Nephron progenitor cell (in vitro differentiated cells): Measurements from ENCODE around the gene SLAMF8.

ENCODE experiments used
- DNase-seq: peaks from one replicate; pipeline ENCODE4 v3.0.0; 2021
- H3K27ac Mint-ChIP-seq: 2 replicates; pipeline ENCODE4 v1.8.0; 2021; ENCODE audit warnings: mild to moderate bottlenecking, moderate library complexity, mixed read lengths
- H3K27me3 Mint-ChIP-seq: 2 replicates; pipeline ENCODE4 v1.8.0; 2021; ENCODE audit warnings: mild to moderate bottlenecking, low read depth, mixed read lengths; ENCODE audit not compliant: poor library complexity
- H3K36me3 Mint-ChIP-seq: 2 replicates; pipeline ENCODE4 v1.8.0; 2021; ENCODE audit warnings: low read depth, mixed read lengths
- H3K4me1 Mint-ChIP-seq: 2 replicates; pipeline ENCODE4 v1.8.0; 2021; ENCODE audit warnings: mixed read lengths
- H3K4me3 Mint-ChIP-seq: 2 replicates; pipeline ENCODE4 v1.8.0; 2021; ENCODE audit warnings: mild to moderate bottlenecking, moderate library complexity, mixed read lengths
- H3K9me3 Mint-ChIP-seq: 2 replicates; pipeline ENCODE4 v1.8.0; 2021; ENCODE audit warnings: mild to moderate bottlenecking, moderate library complexity, mixed read lengths
- TF ChIP-seq, protein P1 (sequence below): fragments of 200-600 bp; sonication (generic); IDR thresholded peaks from 2 replicates; pipeline ENCODE4 v1.5.0; 2021; ENCODE audit warnings: antibody characterized with exemption

Gene SLAMF8

DNA sequence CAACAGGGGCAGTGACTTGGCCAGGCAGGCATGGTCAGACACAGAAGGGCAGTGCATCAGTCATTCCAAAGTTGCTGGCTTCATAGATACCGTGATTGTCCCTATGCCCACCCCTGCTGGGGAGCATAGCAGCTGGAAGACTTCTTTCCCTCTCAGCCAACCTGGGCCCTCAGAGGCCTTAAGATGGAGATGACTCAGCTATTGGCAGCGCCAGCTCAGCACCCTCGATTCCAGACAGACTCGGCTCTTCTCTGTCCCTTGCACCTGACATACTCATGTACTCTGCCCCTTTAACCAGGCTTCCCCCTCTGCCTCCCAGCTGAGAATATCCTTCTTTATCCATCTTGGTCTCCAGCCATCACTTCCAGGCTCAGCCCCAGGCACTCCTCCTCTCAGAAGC, 16.8 kb downstream of the SLAMF8 start:
- no peak overlapping the region for H3K27ac Mint-ChIP-seq
- TF ChIP-seq, protein P1, sequence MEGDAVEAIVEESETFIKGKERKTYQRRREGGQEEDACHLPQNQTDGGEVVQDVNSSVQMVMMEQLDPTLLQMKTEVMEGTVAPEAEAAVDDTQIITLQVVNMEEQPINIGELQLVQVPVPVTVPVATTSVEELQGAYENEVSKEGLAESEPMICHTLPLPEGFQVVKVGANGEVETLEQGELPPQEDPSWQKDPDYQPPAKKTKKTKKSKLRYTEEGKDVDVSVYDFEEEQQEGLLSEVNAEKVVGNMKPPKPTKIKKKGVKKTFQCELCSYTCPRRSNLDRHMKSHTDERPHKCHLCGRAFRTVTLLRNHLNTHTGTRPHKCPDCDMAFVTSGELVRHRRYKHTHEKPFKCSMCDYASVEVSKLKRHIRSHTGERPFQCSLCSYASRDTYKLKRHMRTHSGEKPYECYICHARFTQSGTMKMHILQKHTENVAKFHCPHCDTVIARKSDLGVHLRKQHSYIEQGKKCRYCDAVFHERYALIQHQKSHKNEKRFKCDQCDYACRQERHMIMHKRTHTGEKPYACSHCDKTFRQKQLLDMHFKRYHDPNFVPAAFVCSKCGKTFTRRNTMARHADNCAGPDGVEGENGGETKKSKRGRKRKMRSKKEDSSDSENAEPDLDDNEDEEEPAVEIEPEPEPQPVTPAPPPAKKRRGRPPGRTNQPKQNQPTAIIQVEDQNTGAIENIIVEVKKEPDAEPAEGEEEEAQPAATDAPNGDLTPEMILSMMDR: no peak
- peaks cover 15% of the 10 kb centered on the region for H3K4me1 Mint-ChIP-seq
- H3K4me3 Mint-ChIP-seq: no peak overlapping the region
- no peaks in the 10 kb centered on the region for H3K36me3 Mint-ChIP-seq
- H3K27me3 Mint-ChIP-seq: peaks cover 61% of the 10 kb centered on the region
- no peak for DNase-seq
- no peaks in the 10 kb centered on the region for H3K9me3 Mint-ChIP-seq

DNA sequence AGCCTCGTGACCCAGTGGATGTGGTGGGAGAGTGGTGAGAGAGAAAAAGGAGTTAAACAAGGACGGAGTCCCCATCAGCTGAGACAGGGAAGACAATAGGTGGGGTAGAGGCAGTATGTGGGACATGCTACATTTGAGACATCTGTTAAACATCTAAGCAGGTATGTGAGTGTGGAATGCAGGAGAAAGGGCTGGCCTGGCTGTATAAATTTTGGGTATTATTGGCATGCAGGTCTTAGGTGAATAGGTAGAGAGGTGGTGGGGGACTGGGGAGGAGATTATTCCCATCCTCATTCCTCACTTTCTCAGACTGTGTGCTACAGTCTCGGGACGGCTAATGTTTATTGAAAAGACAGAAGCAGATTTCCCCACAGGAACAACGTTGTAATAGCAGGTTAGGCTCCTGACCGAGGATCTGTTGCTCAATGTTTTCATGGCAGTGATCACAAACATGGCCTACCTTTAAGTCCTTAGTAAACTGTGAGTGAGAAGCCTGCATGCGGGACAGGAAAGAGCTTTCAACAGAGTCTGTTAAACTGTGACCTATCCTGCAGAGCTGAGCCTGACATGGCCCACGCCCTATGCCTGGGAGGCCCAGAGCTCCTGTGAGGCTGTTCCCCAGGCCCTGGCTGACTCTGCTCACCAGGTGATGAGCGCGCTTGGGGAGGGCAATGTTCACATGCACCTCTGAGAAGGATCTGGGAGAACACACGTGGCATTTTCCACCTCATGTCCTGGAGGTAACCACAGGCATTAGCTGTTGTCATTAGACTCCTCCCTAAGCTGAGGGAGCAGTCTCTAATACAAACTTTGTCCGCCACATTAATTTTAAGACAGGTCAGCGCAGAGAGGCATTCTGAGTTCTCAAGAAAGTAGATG, 19.3 kb downstream of the SLAMF8 start:
- no peak overlapping the region for H3K4me3 Mint-ChIP-seq
- no peak for DNase-seq
- H3K27ac Mint-ChIP-seq: no peak overlapping the region
- H3K4me1 Mint-ChIP-seq: peaks cover 15% of the 10 kb centered on the region
- H3K36me3 Mint-ChIP-seq: no peaks in the 10 kb centered on the region
- H3K27me3 Mint-ChIP-seq: peaks cover 69% of the 10 kb centered on the region
- TF ChIP-seq, protein P1: no peak
- no peaks in the 10 kb centered on the region for H3K9me3 Mint-ChIP-seq

DNA sequence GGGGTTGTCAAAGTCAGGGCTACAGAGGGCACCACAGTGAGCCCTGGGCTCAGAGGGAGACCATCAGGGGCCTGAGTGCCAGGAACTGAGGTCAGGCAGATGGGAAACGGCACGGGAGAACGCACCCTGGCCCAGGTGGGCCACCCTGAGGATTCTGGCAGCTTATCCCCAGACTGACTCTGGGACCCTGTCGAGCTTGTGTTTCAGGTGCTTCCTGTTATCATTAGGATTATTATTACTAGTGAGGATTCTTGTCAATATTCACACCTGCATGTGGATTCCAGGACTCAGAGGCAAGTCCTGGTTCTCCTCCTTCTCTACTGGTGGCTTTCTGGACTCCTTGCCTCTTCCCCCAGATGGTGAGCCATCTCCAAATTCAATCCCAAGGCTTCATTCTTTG, 20.6 kb downstream of the SLAMF8 start:
- Mint-ChIP-seq H3K36me3 (no peaks in the 10 kb centered on the region), H3K9me3 (no peaks in the 10 kb centered on the region), H3K27ac (no peak overlapping the region), H3K4me3 (no peak overlapping the region), H3K4me1 (peaks cover 7% of the 10 kb centered on the region), H3K27me3 (peaks cover 74% of the 10 kb centered on the region)
- no peak for DNase-seq
- TF ChIP-seq, protein P1: no peak

DNA sequence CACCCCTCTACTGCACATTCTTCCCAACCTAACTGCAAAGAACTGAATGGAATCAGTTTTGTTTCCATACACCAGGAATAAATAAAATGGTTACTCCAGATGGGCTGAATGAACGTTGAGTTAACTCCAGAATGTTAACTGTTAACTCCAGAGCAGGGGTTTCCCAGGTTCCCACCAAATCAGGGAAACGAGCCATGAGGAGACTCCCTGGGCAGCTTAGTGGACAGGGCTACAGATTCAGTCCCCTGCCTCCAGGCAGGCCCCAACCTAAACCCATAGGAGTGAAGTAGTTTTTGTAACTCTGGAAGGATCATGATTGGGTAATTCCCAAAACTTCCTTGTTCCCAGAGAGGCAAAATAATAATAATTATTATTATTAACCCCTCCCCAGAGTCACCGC, 21.7 kb downstream of the SLAMF8 start:
- H3K4me1 Mint-ChIP-seq: peaks cover 6% of the 10 kb centered on the region
- no peak overlapping the region for H3K4me3 Mint-ChIP-seq
- DNase-seq: no peak
- no peaks in the 10 kb centered on the region for H3K9me3 Mint-ChIP-seq
- H3K27me3 Mint-ChIP-seq: peaks cover 80% of the 10 kb centered on the region
- H3K27ac Mint-ChIP-seq: no peak overlapping the region
- TF ChIP-seq, protein P1: no peak
- no peaks in the 10 kb centered on the region for H3K36me3 Mint-ChIP-seq

DNA sequence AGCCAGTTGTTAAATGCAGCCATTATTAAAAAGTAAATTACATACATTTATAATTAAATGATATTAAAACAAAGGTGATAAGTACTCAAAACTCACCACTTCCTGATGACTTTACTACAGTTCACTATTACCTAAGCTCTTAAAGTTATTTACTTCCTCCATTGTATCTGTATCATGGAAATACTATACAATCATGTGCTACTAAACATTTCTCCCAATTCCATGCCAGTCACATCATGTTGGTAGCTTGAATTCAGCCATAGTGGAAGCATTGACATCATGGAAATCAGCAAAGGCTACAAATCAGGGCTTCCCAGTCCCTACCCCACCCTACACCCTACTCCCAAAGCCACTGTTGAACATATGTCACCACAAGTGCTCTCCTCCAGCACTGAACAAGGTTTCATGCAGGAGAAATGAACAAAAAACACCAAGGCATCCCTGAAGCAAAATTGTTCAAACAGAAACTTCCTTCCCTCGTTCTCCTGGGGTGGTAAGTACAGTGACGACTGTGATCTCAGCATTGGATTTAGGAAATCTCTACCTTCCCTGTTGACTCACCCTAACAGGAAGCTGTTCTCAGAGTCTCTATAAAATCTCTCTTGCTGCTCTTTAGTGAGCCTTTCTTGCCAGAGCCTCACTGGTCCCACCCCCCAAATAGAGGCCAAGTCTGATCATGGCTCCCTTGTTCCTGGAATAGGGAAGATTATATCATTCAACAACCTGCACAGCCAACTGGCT, 23.1 kb downstream of the SLAMF8 start:
- Mint-ChIP-seq H3K9me3 (no peaks in the 10 kb centered on the region), H3K4me3 (no peak overlapping the region), H3K36me3 (no peaks in the 10 kb centered on the region), H3K27ac (no peak overlapping the region), H3K27me3 (peaks cover 80% of the 10 kb centered on the region), H3K4me1 (peaks cover 9% of the 10 kb centered on the region)
- TF ChIP-seq, protein P1: no peak
- no peak for DNase-seq
